SK-N-SH treated with all-trans-retinoic acid at 6 μM for 48 hours (cell line): Measurements from ENCODE around the gene EPOP.

ENCODE experiments used
- BACH2 ChIP-seq: fragments of 250-450 bp; sonication (Bioruptor Pico); IDR thresholded peaks from 2 replicates; pipeline ENCODE4 v1.9.0; 2021; ENCODE audit warnings: mild to moderate bottlenecking, borderline replicate concordance
- OSR1 ChIP-seq: fragments of 250-450 bp; sonication (Bioruptor Pico); IDR thresholded peaks from 2 replicates; pipeline ENCODE4 v1.8.0; 2022; ENCODE audit warnings: moderate library complexity, mild to moderate bottlenecking, inconsistent platforms
- TCF4 ChIP-seq: fragments of 250-450 bp; sonication (Bioruptor Pico); IDR thresholded peaks from 2 replicates; pipeline ENCODE4 v1.8.0; 2021; ENCODE audit warnings: mild to moderate bottlenecking, moderate library complexity, borderline replicate concordance
- ZFP3 ChIP-seq: fragments of 250-450 bp; sonication (Bioruptor Pico); IDR thresholded peaks from 2 replicates; pipeline ENCODE4 v1.5.0; 2020; ENCODE audit warnings: mild to moderate bottlenecking, moderate library complexity
- TF ChIP-seq, protein P1 (sequence below): fragments of 250-450 bp; sonication (Bioruptor Pico); IDR thresholded peaks from 2 replicates; pipeline ENCODE4 v1.8.0; 2020; ENCODE audit warnings: mild to moderate bottlenecking, moderate library complexity, borderline replicate concordance
- TF ChIP-seq, protein P2 (sequence below): fragments of 250-450 bp; sonication (Bioruptor Pico); IDR thresholded peaks from 2 replicates; pipeline ENCODE4 v1.5.1; 2020; ENCODE audit warnings: low read depth, mild to moderate bottlenecking, moderate library complexity

DNA sequence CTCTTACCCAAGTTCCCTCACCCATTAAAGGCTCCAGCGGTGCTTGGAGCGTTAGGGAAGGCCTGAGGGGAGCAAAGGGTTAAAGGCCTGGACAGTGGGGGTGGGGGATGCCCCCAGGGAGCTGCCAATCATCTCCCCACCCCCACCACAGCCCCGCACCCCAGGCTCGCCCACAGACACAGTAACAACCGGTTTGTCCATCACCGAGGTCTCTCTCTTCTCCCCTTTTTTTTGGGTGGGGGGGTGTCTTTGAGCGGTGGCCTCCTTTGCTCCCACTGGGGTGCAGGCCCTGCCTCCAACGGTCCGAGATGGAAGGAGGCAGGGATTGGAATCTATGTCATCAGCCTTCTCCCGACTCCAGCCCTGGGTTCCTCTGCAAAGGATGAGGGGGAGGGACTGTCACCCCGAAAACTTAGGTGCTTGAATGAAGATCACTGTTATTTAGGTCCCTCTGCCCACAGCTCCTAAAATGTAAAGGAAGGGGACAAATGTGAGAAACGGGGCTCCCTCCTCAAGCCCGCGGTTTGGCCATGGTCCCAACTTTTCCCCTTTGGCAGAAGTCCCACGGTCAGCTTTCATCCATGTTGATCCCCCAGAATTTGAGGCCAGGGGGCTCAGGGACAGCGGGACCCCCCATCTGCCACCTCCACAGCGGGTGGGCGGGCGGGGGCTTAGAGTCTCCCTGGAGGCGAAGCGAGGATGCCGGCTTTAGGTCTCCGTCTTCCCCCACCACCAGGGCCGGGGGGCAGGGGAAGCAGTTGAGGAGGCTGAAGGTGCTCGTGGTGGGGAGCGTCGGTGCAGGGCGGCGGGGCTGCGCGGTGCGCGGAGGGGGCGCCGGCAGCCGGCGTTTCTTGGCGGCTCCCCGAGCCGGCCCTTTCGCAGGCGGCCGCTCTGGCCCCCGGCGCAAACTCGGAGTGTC, 1.7 kb downstream of the EPOP start:
- TF ChIP-seq OSR1 (CRISPR knock-in tag) (no peak), ZFP3 (CRISPR knock-in tag) (no peak), TCF4 (CRISPR knock-in tag) (no peak), BACH2 (CRISPR knock-in tag) (no peak)
- TF ChIP-seq, protein P1, sequence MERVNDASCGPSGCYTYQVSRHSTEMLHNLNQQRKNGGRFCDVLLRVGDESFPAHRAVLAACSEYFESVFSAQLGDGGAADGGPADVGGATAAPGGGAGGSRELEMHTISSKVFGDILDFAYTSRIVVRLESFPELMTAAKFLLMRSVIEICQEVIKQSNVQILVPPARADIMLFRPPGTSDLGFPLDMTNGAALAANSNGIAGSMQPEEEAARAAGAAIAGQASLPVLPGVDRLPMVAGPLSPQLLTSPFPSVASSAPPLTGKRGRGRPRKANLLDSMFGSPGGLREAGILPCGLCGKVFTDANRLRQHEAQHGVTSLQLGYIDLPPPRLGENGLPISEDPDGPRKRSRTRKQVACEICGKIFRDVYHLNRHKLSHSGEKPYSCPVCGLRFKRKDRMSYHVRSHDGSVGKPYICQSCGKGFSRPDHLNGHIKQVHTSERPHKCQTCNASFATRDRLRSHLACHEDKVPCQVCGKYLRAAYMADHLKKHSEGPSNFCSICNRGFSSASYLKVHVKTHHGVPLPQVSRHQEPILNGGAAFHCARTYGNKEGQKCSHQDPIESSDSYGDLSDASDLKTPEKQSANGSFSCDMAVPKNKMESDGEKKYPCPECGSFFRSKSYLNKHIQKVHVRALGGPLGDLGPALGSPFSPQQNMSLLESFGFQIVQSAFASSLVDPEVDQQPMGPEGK (CRISPR knock-in tag) = no peak
- TF ChIP-seq, protein P2, sequence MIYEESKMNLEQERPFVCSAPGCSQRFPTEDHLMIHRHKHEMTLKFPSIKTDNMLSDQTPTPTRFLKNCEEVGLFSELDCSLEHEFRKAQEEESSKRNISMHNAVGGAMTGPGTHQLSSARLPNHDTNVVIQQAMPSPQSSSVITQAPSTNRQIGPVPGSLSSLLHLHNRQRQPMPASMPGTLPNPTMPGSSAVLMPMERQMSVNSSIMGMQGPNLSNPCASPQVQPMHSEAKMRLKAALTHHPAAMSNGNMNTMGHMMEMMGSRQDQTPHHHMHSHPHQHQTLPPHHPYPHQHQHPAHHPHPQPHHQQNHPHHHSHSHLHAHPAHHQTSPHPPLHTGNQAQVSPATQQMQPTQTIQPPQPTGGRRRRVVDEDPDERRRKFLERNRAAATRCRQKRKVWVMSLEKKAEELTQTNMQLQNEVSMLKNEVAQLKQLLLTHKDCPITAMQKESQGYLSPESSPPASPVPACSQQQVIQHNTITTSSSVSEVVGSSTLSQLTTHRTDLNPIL (CRISPR knock-in tag) = no peak
